HepG2 (cell line): Measurements from ENCODE around the gene SRC. TPM values are rescaled to one million over a fixed set of nuclear protein-coding genes. Genes with fewer than 3 reads are reported as not detected.

Experiments used
- AGO2 ChIP-seq: fragments of 200-400 bp; formaldehyde crosslinking; optimal IDR thresholded peaks from 2 replicates; pipeline ENCODE3; 2017; ENCODE audit warnings: mild to moderate bottlenecking, low read depth, low read length, moderate library complexity
- AHR ChIP-seq: IDR thresholded peaks from 2 replicates; pipeline ENCODE4 v1.6.1; 2018; ENCODE audit warnings: missing genetic modification reagents, missing compliant biosample characterization
- ARID2 ChIP-seq: sonication (generic); formaldehyde crosslinking; IDR thresholded peaks from 2 replicates; pipeline ENCODE4 v1.8.1; 2022; ENCODE audit warnings: mild to moderate bottlenecking, missing genetic modification reagents, borderline replicate concordance
- CAMTA2 ChIP-seq: sonication (generic); formaldehyde crosslinking; IDR thresholded peaks from 2 replicates; pipeline ENCODE4 v1.4.0; 2020; ENCODE audit warnings: mild to moderate bottlenecking, missing genetic modification reagents, borderline replicate concordance
- CREBL2 ChIP-seq: sonication (generic); formaldehyde crosslinking; IDR thresholded peaks from 2 replicates; pipeline ENCODE4 v1.8.1; 2023; ENCODE audit warnings: missing genetic modification reagents, mild to moderate bottlenecking, borderline replicate concordance
- ETS1 ChIP-seq: sonication (generic); formaldehyde crosslinking; IDR thresholded peaks from 2 replicates; pipeline ENCODE4 v1.4.0; 2020; ENCODE audit warnings: missing genetic modification reagents
- KIAA2018 ChIP-seq: sonication (generic); formaldehyde crosslinking; IDR thresholded peaks from 2 replicates; pipeline ENCODE4 v1.5.0; 2020; ENCODE audit warnings: mild to moderate bottlenecking, missing genetic modification reagents, borderline replicate concordance
- MED1 ChIP-seq: sonication (generic); formaldehyde crosslinking; IDR thresholded peaks from 2 replicates; pipeline ENCODE4 v1.4.0; 2020; ENCODE audit warnings: missing genetic modification reagents
- MIER3 ChIP-seq: IDR thresholded peaks from 2 replicates; pipeline ENCODE4 v1.6.1; 2016; ENCODE audit warnings: missing compliant biosample characterization, borderline replicate concordance
- PHF8 ChIP-seq: sonication (generic); formaldehyde crosslinking; IDR thresholded peaks from 2 replicates; pipeline ENCODE4 v1.5.0; 2020; ENCODE audit warnings: missing genetic modification reagents
- SPEN ChIP-seq: sonication (generic); formaldehyde crosslinking; IDR thresholded peaks from 2 replicates; pipeline ENCODE4 v1.5.1; 2020; ENCODE audit warnings: low read depth, mild to moderate bottlenecking, missing genetic modification reagents
- TBL1XR1 ChIP-seq: fragments of 150-350 bp; IDR thresholded peaks from 2 replicates; pipeline ENCODE4 v1.6.1; 2014; ENCODE audit warnings: borderline replicate concordance, low read length; ENCODE audit not compliant: partially characterized antibody
- ZBTB26 ChIP-seq: IDR thresholded peaks from 2 replicates; pipeline ENCODE4 v1.6.1; 2016; ENCODE audit warnings: missing compliant biosample characterization, missing genetic modification reagents, borderline replicate concordance
- ZBTB7B ChIP-seq: sonication (generic); formaldehyde crosslinking; IDR thresholded peaks from 2 replicates; pipeline ENCODE4 v1.4.0; 2020; ENCODE audit warnings: missing genetic modification reagents
- ZNF513 ChIP-seq: sonication (generic); formaldehyde crosslinking; conservative IDR thresholded peaks from 2 replicates; pipeline ENCODE4 v1.5.0; 2020; ENCODE audit warnings: missing genetic modification reagents
- ZNF792 ChIP-seq: IDR thresholded peaks from 2 replicates; pipeline ENCODE4 v1.6.1; 2016
- polyA plus RNA-seq, 8 experiments: library from polyadenylated mRNA; depleted of rRNA in 3 of 8; stranded (reverse) in 7 of 8; unstranded in 1 of 8; fragments of >200 nt; fragmentation: Illumina TruSeq in 4 of 8; extraction: Trizol in 4 of 8; gene quantifications; 2 replicates each; pipeline versions ENCODE4 v1.2.1 to v1.2.3, GENCODE V29; 2011 to 2016; ENCODE audit warnings: low read depth in 4 of 8, missing spikeins in 1 of 8, mixed read lengths in 1 of 8; ENCODE audit not compliant: insufficient read depth in 1 of 8
- total RNA-seq, 5 experiments: library from RNA; depleted of rRNA; stranded (reverse); fragments of >200 nt; fragmentation: Illumina TruSeq; extraction: Trizol; gene quantifications; 2 replicates each; pipeline ENCODE4 v1.2.3, GENCODE V29; 2016; ENCODE audit warnings: low read depth in 1 of 5

SRC gene
- total and polyA plus RNA-seq, 2 of the 13 experiments (the other 11 are each of a cell fraction or from before 2014, with no cell fraction given): 54.7 to 192 TPM

GRCh38 chr20:37337208-37337991, 8.5 kb upstream of the SRC start (continued):
- TF ChIP-seq TBL1XR1 (no peak), PHF8 (CRISPR knock-in tag) (0 out of 2 replicates have a peak, but pooled peaks have one; percentile 8), ARID2 (no peak), ZBTB7B (peak; percentile 75; the same call in 1 of the 2 replicates), MED1 (CRISPR knock-in tag) (peak; percentile 87), ZNF513 (CRISPR knock-in tag) (no peak), CREBL2 (CRISPR knock-in tag) (no peak; the same call in 1 of the 2 replicates), AHR (no peak), ZNF792 (CRISPR knock-in tag) (no peak), CAMTA2 (CRISPR knock-in tag) (no peak), MIER3 (peak; percentile 42; the same call in 1 of the 2 replicates), KIAA2018 (CRISPR knock-in tag) (no peak), AGO2 (no peak), ZBTB26 (CRISPR knock-in tag) (peak; percentile 56; the same call in 1 of the 2 replicates), ETS1 (no peak), SPEN (CRISPR knock-in tag) (peak; percentile 88; the same call in 1 of the 2 replicates)
